ENCODE measurements around the gene RGS4. TPM values are rescaled to one million over a fixed set of nuclear protein-coding genes. Genes with fewer than 3 reads are reported as not detected.

The RGS4 gene
- 281 and 578 TPM in 2 replicates for total RNA-seq

DNA sequence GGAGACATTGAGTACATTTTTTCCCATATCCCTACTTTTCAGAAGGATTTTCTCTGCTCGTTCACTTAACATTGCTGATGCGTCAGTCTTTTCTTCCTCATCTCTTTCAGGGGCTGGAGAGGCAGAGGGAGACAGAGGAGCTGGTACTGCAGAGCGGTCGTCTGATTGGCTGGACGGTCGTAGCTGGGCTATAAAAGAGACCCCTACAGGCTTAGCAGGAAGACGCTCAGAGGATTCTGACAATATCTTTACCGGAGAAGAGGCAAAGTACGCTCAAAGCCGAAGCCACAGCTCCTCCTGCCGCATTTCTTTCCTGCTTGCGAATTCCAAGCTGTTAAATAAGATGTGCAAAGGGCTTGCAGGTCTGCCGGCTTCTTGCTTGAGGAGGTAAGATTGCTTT lies at the start of gene RGS4:
Gene RGS4 (plus strand): TSS at position 220 of the 400 bp plus-strand sequence. CDS start 124 bp downstream, at position 344.

Other genes with a start within 250 kb of the RGS4 start
- gene CCDC190, start 208.2 kb upstream of the RGS4 start, total RNA-seq, result 10.4 and 46.1 TPM in 2 replicates
- gene RGS5, start 133.6 kb downstream of the RGS4 start, total RNA-seq, result 52.7 and 53.4 TPM in 2 replicates